Endodermal cell (in vitro differentiated cells): ENCODE results near the gene FDXR. TPM values are rescaled to one million over a fixed set of nuclear protein-coding genes. Genes with fewer than 3 reads are reported as not detected.

Experiments used
- DNase-seq: peaks from one replicate; pipeline ENCODE4 v3.0.0-alpha.2; 2017
- H3K27ac ChIP-seq: 2 replicates; pipeline ENCODE4 v1.5.1; 2013; ENCODE audit warnings: mild to moderate bottlenecking, low read depth, low read length, moderate library complexity
- H3K27me3 ChIP-seq: 2 replicates; pipeline ENCODE4 v1.6.1; 2013; ENCODE audit warnings: mild to moderate bottlenecking, low read length, moderate library complexity; ENCODE audit not compliant: insufficient read depth, control insufficient read depth, poor library complexity, severe bottlenecking
- H3K36me3 ChIP-seq: 2 replicates; pipeline ENCODE4 v1.7.0; 2013; ENCODE audit warnings: mild to moderate bottlenecking, low read length, moderate library complexity; ENCODE audit not compliant: control insufficient read depth, insufficient read depth
- H3K4me1 ChIP-seq: one replicate; pipeline ENCODE4 v1.7.0; 2013; ENCODE audit warnings: low read length; ENCODE audit not compliant: control insufficient read depth, insufficient read depth
- H3K4me3 ChIP-seq: 2 replicates; pipeline ENCODE4 v1.5.1; 2013; ENCODE audit warnings: mild to moderate bottlenecking, low read length, moderate library complexity
- H3K9ac ChIP-seq: 2 replicates; pipeline ENCODE4 v1.6.1; 2013; ENCODE audit warnings: mild to moderate bottlenecking, low read length, moderate library complexity; ENCODE audit not compliant: poor library complexity, severe bottlenecking; ENCODE audit errors: extremely low read depth
- H3K9me3 ChIP-seq: 2 replicates; pipeline ENCODE4 v1.6.1; 2013; ENCODE audit warnings: mild to moderate bottlenecking, low read length, moderate library complexity; ENCODE audit not compliant: control insufficient read depth
- H3K27ac Mint-ChIP-seq: 2 replicates; pipeline ENCODE4 v1.8.0; 2020; ENCODE audit warnings: mixed read lengths
- H3K27me3 Mint-ChIP-seq: 2 replicates; pipeline ENCODE4 v1.8.0; 2021; ENCODE audit warnings: mild to moderate bottlenecking, mixed read lengths; ENCODE audit not compliant: insufficient read depth
- H3K36me3 Mint-ChIP-seq: 2 replicates; pipeline ENCODE4 v1.8.0; 2020; ENCODE audit warnings: low read depth, mixed read lengths
- H3K4me1 Mint-ChIP-seq: 2 replicates; pipeline ENCODE4 v1.8.0; 2020; ENCODE audit warnings: mixed read lengths
- H3K4me3 Mint-ChIP-seq: 2 replicates; pipeline ENCODE4 v1.8.0; 2020; ENCODE audit warnings: mild to moderate bottlenecking, moderate library complexity, mixed read lengths
- H3K9me3 Mint-ChIP-seq: 2 replicates; pipeline ENCODE4 v1.8.0; 2020; ENCODE audit warnings: mild to moderate bottlenecking, mixed read lengths
- WGBS, 2 experiments: methylation state at CpG; one replicate each; pipeline versions ENCODE4 v1.1.5 to v1.1.7; 2013; ENCODE audit warnings: missing lambda C conversion rate in 2 of 2, mixed read lengths in 1 of 2; ENCODE audit not compliant: insufficient coverage in 1 of 2, insufficient read length in 1 of 2; 5-methylcytosine and 5-hydroxymethylcytosine counted together
- total RNA-seq, 2 donors: library from RNA; stranded (reverse); fragmentation: NEBNext Ultra II Directional in 1 of 2; extraction: Animal tissue kit (Norgen Biotek cat#: 25700) in 1 of 2; gene quantifications; 2 replicates in 1 of 2; 3 replicates in 1 of 2; pipeline ENCODE4 v1.2.1, GENCODE V29; 2021
- TF ChIP-seq, protein P1 (sequence below): fragments of 200-600 bp; sonication (generic); conservative IDR thresholded peaks from 2 replicates; pipeline ENCODE4 v1.5.0; 2021; ENCODE audit warnings: antibody characterized with exemption, mild to moderate bottlenecking

FDXR gene
- total RNA-seq, 2 donors from 2014 or later = 17.3 to 19.4 TPM

- H3K4me3 ChIP-seq = no peak overlapping the region
- peaks cover 2% of the 10 kb centered on the region for H3K4me1 Mint-ChIP-seq
- no peaks in the 10 kb centered on the region for H3K9me3 Mint-ChIP-seq
- H3K27ac ChIP-seq = no peak overlapping the region
- H3K4me1 ChIP-seq = no peaks in the 10 kb centered on the region
- H3K36me3 Mint-ChIP-seq = no peaks in the 10 kb centered on the region
- H3K9ac ChIP-seq = no peak overlapping the region
- H3K36me3 ChIP-seq = no peaks in the 10 kb centered on the region
- WGBS, 2 experiments = 90 to 92% methylated on average over 49 to 67 of the region's 67 CpGs
- DNase-seq = peak; percentile 93
- no peaks in the 10 kb centered on the region for H3K9me3 ChIP-seq
- H3K27ac Mint-ChIP-seq = no peak overlapping the region
- H3K4me3 Mint-ChIP-seq = no peak overlapping the region
- TF ChIP-seq, protein P1, sequence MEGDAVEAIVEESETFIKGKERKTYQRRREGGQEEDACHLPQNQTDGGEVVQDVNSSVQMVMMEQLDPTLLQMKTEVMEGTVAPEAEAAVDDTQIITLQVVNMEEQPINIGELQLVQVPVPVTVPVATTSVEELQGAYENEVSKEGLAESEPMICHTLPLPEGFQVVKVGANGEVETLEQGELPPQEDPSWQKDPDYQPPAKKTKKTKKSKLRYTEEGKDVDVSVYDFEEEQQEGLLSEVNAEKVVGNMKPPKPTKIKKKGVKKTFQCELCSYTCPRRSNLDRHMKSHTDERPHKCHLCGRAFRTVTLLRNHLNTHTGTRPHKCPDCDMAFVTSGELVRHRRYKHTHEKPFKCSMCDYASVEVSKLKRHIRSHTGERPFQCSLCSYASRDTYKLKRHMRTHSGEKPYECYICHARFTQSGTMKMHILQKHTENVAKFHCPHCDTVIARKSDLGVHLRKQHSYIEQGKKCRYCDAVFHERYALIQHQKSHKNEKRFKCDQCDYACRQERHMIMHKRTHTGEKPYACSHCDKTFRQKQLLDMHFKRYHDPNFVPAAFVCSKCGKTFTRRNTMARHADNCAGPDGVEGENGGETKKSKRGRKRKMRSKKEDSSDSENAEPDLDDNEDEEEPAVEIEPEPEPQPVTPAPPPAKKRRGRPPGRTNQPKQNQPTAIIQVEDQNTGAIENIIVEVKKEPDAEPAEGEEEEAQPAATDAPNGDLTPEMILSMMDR = peak; percentile 67
- peaks cover 33% of the 10 kb centered on the region for H3K27me3 ChIP-seq
- peaks cover 54% of the 10 kb centered on the region for H3K27me3 Mint-ChIP-seq
Observed at GRCh38 chr17:74919440-74920305, 46.9 kb upstream of the FDXR start.

DNA sequence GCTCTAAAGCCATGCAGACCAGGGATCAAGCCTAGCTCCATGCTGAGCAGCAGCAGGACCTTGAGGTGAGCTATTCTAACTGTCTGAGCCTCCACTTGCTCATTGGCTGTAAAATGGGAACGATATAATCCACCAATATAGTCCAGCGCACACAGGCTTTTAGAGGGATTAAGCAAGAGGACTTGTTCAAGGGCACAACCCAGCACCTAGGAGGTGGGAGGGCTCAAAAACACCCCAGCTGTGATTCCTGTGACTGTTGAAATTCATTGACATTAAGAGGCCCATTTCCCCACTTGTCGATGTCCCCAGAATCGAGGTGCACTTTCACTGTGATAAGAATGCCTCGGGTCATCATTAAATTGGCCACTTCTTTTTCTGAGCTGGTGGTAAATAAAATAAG is 46.1 kb upstream of the FDXR start:
- H3K4me1 Mint-ChIP-seq = peaks cover 2% of the 10 kb centered on the region
- H3K36me3 Mint-ChIP-seq = no peaks in the 10 kb centered on the region
- Histone ChIP-seq H3K9ac (no peak overlapping the region), H3K9me3 (no peaks in the 10 kb centered on the region), H3K36me3 (no peaks in the 10 kb centered on the region), H3K4me1 (no peaks in the 10 kb centered on the region), H3K4me3 (no peak overlapping the region), H3K27ac (no peak overlapping the region), H3K27me3 (peaks cover 25% of the 10 kb centered on the region)
- TF ChIP-seq, protein P1 = no peak
- 95 to 100% methylated on average over 5 of the region's 5 CpGs for WGBS, 2 experiments
- H3K27me3 Mint-ChIP-seq = peaks cover 49% of the 10 kb centered on the region
- no peak overlapping the region for H3K27ac Mint-ChIP-seq
- H3K9me3 Mint-ChIP-seq = no peaks in the 10 kb centered on the region
- no peak overlapping the region for H3K4me3 Mint-ChIP-seq
- no peak for DNase-seq

- Histone ChIP-seq H3K27me3 (peaks cover 11% of the 10 kb centered on the region), H3K36me3 (no peaks in the 10 kb centered on the region), H3K9me3 (no peaks in the 10 kb centered on the region), H3K4me1 (no peaks in the 10 kb centered on the region), H3K27ac (no peak overlapping the region), H3K4me3 (no peak overlapping the region), H3K9ac (no peak overlapping the region)
- peaks cover 4% of the 10 kb centered on the region for H3K9me3 Mint-ChIP-seq
- H3K4me3 Mint-ChIP-seq = no peak overlapping the region
- no peaks in the 10 kb centered on the region for H3K36me3 Mint-ChIP-seq
- peaks cover 2% of the 10 kb centered on the region for H3K4me1 Mint-ChIP-seq
- WGBS, 2 experiments = 90 to 92% methylated on average over 2 to 9 of the region's 10 CpGs
- TF ChIP-seq, protein P1 = no peak
- H3K27ac Mint-ChIP-seq = no peak overlapping the region
- DNase-seq = peak; percentile 46
- H3K27me3 Mint-ChIP-seq = peaks cover 41% of the 10 kb centered on the region
Observed at GRCh38 chr17:74917430-74917829, 44.6 kb upstream of the FDXR start.
